Activated naive CD4-positive, alpha-beta T cell treated with anti-CD3 and anti-CD28 coated beads, Interleukin-2, amount 10 ng/mL, durations not matched to agents 7 days and 5 days (primary cell): Measurements from ENCODE around the gene TCEA2.

ENCODE experiments used
- CTCF ChIA-PET: fragments of 350-600 bp; sonication (Branson Sonifier 250); formaldehyde crosslinking; loops from one replicate; lab custom pipeline; 2021; ENCODE audit warnings: antibody characterized with exemption; lab: Charles Lee
- DNase-seq: peaks from one replicate; pipeline ENCODE4 v3.0.0-alpha.2; 2020
- H3K27ac Mint-ChIP-seq: one replicate; pipeline ENCODE4 v1.8.0; 2021; ENCODE audit warnings: mild to moderate bottlenecking, moderate library complexity, mixed read lengths
- H3K27me3 Mint-ChIP-seq: one replicate; pipeline ENCODE4 v1.8.0; 2021; ENCODE audit warnings: mild to moderate bottlenecking, mixed read lengths
- H3K36me3 Mint-ChIP-seq: one replicate; pipeline ENCODE4 v1.8.0; 2021; ENCODE audit warnings: mixed read lengths
- H3K4me1 Mint-ChIP-seq: one replicate; pipeline ENCODE4 v1.8.0; 2021; ENCODE audit warnings: mixed read lengths
- H3K4me3 Mint-ChIP-seq: one replicate; pipeline ENCODE4 v1.8.0; 2021; ENCODE audit warnings: mild to moderate bottlenecking, moderate library complexity, mixed read lengths
- H3K9me3 Mint-ChIP-seq: one replicate; pipeline ENCODE4 v1.8.0; 2021; ENCODE audit warnings: mixed read lengths

Gene TCEA2

GRCh38 chr20:64099880-64100565 lies 37.0 kb downstream of the TCEA2 start:
- peaks cover 3% of the 10 kb centered on the region for H3K9me3 Mint-ChIP-seq
- peaks cover 54% of the 10 kb centered on the region for H3K27me3 Mint-ChIP-seq
- no peak overlapping the region for H3K27ac Mint-ChIP-seq
- no peak overlapping the region for H3K4me3 Mint-ChIP-seq
- CTCF ChIA-PET: interaction anchor here (1.4 kb wide), 1 partner anchor 20 kb away, joined by 6 read pairs; no protein-coding TSS in a partner anchor
- H3K36me3 Mint-ChIP-seq: no peaks in the 10 kb centered on the region
- no peak for DNase-seq
- peaks cover 6% of the 10 kb centered on the region for H3K4me1 Mint-ChIP-seq

GRCh38 chr20:64100566-64100888 lies 37.5 kb downstream of the TCEA2 start:
- no peak for DNase-seq
- Mint-ChIP-seq H3K4me1 (peaks cover 6% of the 10 kb centered on the region), H3K36me3 (no peaks in the 10 kb centered on the region), H3K27me3 (peaks cover 55% of the 10 kb centered on the region), H3K4me3 (no peak overlapping the region), H3K9me3 (peaks cover 3% of the 10 kb centered on the region), H3K27ac (no peak overlapping the region)
- CTCF ChIA-PET: no interaction called here

- H3K4me1 Mint-ChIP-seq: peaks cover 6% of the 10 kb centered on the region
- no peak overlapping the region for H3K4me3 Mint-ChIP-seq
- no peak overlapping the region for H3K27ac Mint-ChIP-seq
- no peaks in the 10 kb centered on the region for H3K36me3 Mint-ChIP-seq
- CTCF ChIA-PET: interaction anchor here (1.1 to 1.3 kb wide), 3 partner anchors 9 to 19 kb away, joined by 6 to 13 read pairs (median 6); partner anchors contain the start of gene LKAAEAR1
- peaks cover 3% of the 10 kb centered on the region for H3K9me3 Mint-ChIP-seq
- no peak for DNase-seq
- H3K27me3 Mint-ChIP-seq: peaks cover 55% of the 10 kb centered on the region
Measured at GRCh38 chr20:64100946-64101688, 38.1 kb downstream of the TCEA2 start.

- CTCF ChIA-PET: interaction anchor here (0.8 to 1.3 kb wide), 4 partner anchors 8 to 18 kb away, joined by 4 to 13 read pairs (median 6); partner anchors contain the start of gene LKAAEAR1
- Mint-ChIP-seq H3K36me3 (no peaks in the 10 kb centered on the region), H3K27ac (no peak overlapping the region), H3K27me3 (peaks cover 62% of the 10 kb centered on the region), H3K4me3 (no peak overlapping the region), H3K9me3 (no peaks in the 10 kb centered on the region), H3K4me1 (peaks cover 6% of the 10 kb centered on the region)
- DNase-seq: peak; percentile 77
Measured at GRCh38 chr20:64101731-64102621, 39.0 kb downstream of the TCEA2 start.

- CTCF ChIA-PET: interaction anchor here (0.8 kb wide), 1 partner anchor 17 kb away, joined by 4 read pairs; no protein-coding TSS in a partner anchor
- peak; percentile 18 for DNase-seq
- Mint-ChIP-seq H3K36me3 (no peaks in the 10 kb centered on the region), H3K4me1 (peaks cover 6% of the 10 kb centered on the region), H3K27ac (no peak overlapping the region), H3K4me3 (peak overlapping the region; percentile 31), H3K9me3 (no peaks in the 10 kb centered on the region), H3K27me3 (peaks cover 64% of the 10 kb centered on the region)
Measured at GRCh38 chr20:64102647-64103354, 39.8 kb downstream of the TCEA2 start.

GRCh38 chr20:64103871-64104666 lies 41.1 kb downstream of the TCEA2 start:
- no peak overlapping the region for H3K4me3 Mint-ChIP-seq
- CTCF ChIA-PET: no interaction called here
- H3K36me3 Mint-ChIP-seq: no peaks in the 10 kb centered on the region
- H3K4me1 Mint-ChIP-seq: peaks cover 6% of the 10 kb centered on the region
- H3K9me3 Mint-ChIP-seq: no peaks in the 10 kb centered on the region
- peak; percentile 19 for DNase-seq
- H3K27me3 Mint-ChIP-seq: peaks cover 74% of the 10 kb centered on the region
- H3K27ac Mint-ChIP-seq: no peak overlapping the region

GRCh38 chr20:64104667-64105451 lies 41.9 kb downstream of the TCEA2 start:
- H3K4me3 Mint-ChIP-seq: no peak overlapping the region
- H3K27me3 Mint-ChIP-seq: peaks cover 75% of the 10 kb centered on the region
- no peak overlapping the region for H3K27ac Mint-ChIP-seq
- no peaks in the 10 kb centered on the region for H3K9me3 Mint-ChIP-seq
- CTCF ChIA-PET: no interaction called here
- H3K36me3 Mint-ChIP-seq: no peaks in the 10 kb centered on the region
- peak; percentile 13 for DNase-seq
- peaks cover 6% of the 10 kb centered on the region for H3K4me1 Mint-ChIP-seq

GRCh38 chr20:64105846-64106434 lies 42.9 kb downstream of the TCEA2 start:
- CTCF ChIA-PET: interaction anchor here (1.5 kb wide), 1 partner anchor 15 kb away, joined by 6 read pairs; no protein-coding TSS in a partner anchor
- Mint-ChIP-seq H3K4me1 (peaks cover 6% of the 10 kb centered on the region), H3K27ac (no peak overlapping the region), H3K9me3 (no peaks in the 10 kb centered on the region), H3K36me3 (no peaks in the 10 kb centered on the region), H3K27me3 (peaks cover 67% of the 10 kb centered on the region), H3K4me3 (no peak overlapping the region)
- DNase-seq: peak; percentile 15

- H3K9me3 Mint-ChIP-seq: no peaks in the 10 kb centered on the region
- peak overlapping the region; percentile 55 for H3K27ac Mint-ChIP-seq
- H3K4me3 Mint-ChIP-seq: no peak overlapping the region
- H3K36me3 Mint-ChIP-seq: no peaks in the 10 kb centered on the region
- H3K4me1 Mint-ChIP-seq: peaks cover 4% of the 10 kb centered on the region
- DNase-seq: peak; percentile 13
- H3K27me3 Mint-ChIP-seq: peaks cover 61% of the 10 kb centered on the region
- CTCF ChIA-PET: interaction anchor here (1.5 kb wide), 1 partner anchor 14 kb away, joined by 6 read pairs; no protein-coding TSS in a partner anchor
Measured at GRCh38 chr20:64106435-64106961, 43.5 kb downstream of the TCEA2 start.

GRCh38 chr20:64106981-64107735 lies 44.2 kb downstream of the TCEA2 start, which contains the start of gene NPBWR2:
TSS of gene NPBWR2 (minus strand) at chr20:64107565. CDS start at chr20:64106831, 734 bp downstream.
- Mint-ChIP-seq H3K36me3 (no peaks in the 10 kb centered on the region), H3K4me3 (no peak within 1 kb of the TSS), H3K27me3 (peaks cover 54% of the 10 kb centered on the region), H3K9me3 (no peaks in the 10 kb centered on the region), H3K4me1 (peaks cover 3% of the 10 kb centered on the region), H3K27ac (peak within 1 kb of the TSS; percentile 55)
- CTCF ChIA-PET: interaction anchor here (0.7 to 1.5 kb wide), 2 partner anchors 9 to 13 kb away, joined by 3 to 6 read pairs; no protein-coding TSS in a partner anchor
- peak; percentile 54 for DNase-seq
